ENCODE data around the gene PPP1R37.

Gene PPP1R37

DNA sequence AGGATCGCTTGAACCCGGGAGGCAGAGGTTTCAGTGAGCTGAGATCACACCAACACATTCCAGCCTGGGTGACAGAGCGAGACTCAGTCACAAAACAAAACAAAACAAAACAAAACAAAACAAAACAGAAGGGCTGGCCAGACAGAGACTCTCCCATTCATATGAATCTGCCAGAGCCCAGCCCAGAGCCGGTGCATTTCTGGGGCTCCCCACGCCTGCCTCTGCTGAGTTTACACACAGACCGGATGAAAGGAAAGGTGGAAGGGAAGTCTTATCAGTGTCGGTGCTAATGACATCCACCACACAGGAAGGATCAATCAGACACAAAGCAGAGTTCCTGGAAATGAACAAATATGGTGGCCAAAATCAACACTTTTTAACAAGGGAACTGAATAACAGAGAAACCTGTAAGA lies 78.2 kb downstream of the PPP1R37 start:
- TF ChIP-seq, protein P1, sequence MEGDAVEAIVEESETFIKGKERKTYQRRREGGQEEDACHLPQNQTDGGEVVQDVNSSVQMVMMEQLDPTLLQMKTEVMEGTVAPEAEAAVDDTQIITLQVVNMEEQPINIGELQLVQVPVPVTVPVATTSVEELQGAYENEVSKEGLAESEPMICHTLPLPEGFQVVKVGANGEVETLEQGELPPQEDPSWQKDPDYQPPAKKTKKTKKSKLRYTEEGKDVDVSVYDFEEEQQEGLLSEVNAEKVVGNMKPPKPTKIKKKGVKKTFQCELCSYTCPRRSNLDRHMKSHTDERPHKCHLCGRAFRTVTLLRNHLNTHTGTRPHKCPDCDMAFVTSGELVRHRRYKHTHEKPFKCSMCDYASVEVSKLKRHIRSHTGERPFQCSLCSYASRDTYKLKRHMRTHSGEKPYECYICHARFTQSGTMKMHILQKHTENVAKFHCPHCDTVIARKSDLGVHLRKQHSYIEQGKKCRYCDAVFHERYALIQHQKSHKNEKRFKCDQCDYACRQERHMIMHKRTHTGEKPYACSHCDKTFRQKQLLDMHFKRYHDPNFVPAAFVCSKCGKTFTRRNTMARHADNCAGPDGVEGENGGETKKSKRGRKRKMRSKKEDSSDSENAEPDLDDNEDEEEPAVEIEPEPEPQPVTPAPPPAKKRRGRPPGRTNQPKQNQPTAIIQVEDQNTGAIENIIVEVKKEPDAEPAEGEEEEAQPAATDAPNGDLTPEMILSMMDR (IDR thresholded peaks at IDR 0.05; ENCODE audit: low read depth, low read length, poor library complexity, severe bottlenecking): no peak
- TF ChIP-seq EZH2phosphoT487 (IDR thresholded peaks at IDR 0.05; ENCODE audit: borderline replicate concordance, low read length): no peak
- peaks cover 6% of the 10 kb centered on the region; the same call in 1 of the 2 replicates for H3K4me1 ChIP-seq (ENCODE audit: control insufficient read depth, low read length)
- H3K79me2 ChIP-seq (ENCODE audit: control insufficient read depth, low read length): peaks cover 14% of the 10 kb centered on the region
- no peaks in the 10 kb centered on the region for H3K9me3 ChIP-seq (ENCODE audit: control insufficient read depth, insufficient read depth, low read length)
- H3K4me3 ChIP-seq (ENCODE audit: low read length): no peak overlapping the region
- no peaks in the 10 kb centered on the region for H3K36me3 ChIP-seq (ENCODE audit: control insufficient read depth, low read length)
- no peak overlapping the region for H3K4me2 ChIP-seq (ENCODE audit: low read length)
- no peaks in the 10 kb centered on the region for H3F3A ChIP-seq (ENCODE audit: control insufficient read depth, insufficient read depth)
- no peaks in the 10 kb centered on the region for H3K27me3 ChIP-seq (ENCODE audit: control insufficient read depth, low read length)
- no peaks in the 10 kb centered on the region for H3K9me2 ChIP-seq (replicated peaks; ENCODE audit: control insufficient read depth, low read length)
- no peaks in the 10 kb centered on the region for H4K20me1 ChIP-seq (ENCODE audit: control insufficient read depth, insufficient read depth, low read depth, low read length)
- H3K27ac ChIP-seq (ENCODE audit: low read depth, low read length): no peak overlapping the region

DNA sequence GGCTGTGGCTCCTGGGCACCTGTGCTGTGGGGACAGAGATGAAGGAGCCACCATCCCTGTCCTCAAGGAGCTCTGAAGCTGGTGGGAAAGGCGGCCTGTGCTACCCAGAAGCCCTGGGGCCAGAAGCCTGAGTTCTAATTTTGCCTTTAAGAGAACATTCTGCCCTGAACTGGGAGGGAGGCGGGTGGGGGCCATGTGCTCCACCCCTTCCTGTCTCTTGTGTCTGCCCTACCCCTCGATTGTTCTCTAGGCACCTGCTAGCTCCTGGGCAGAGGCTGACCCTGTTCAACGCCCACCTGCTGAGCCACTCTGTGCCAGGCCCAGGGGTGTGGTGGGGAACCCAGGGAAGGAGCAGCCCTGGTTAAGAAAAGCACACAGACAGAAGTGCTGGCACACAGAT lies 79.2 kb downstream of the PPP1R37 start:
- TF ChIP-seq EZH2phosphoT487 (IDR thresholded peaks at IDR 0.05; ENCODE audit: borderline replicate concordance, low read length): no peak
- TF ChIP-seq, protein P1 (IDR thresholded peaks at IDR 0.05; ENCODE audit: low read depth, low read length, poor library complexity, severe bottlenecking): no peak
- Histone ChIP-seq H3K36me3 (ENCODE audit: control insufficient read depth, low read length) (no peaks in the 10 kb centered on the region), H3F3A (ENCODE audit: control insufficient read depth, insufficient read depth) (no peaks in the 10 kb centered on the region), H4K20me1 (ENCODE audit: control insufficient read depth, insufficient read depth, low read depth, low read length) (no peaks in the 10 kb centered on the region), H3K79me2 (ENCODE audit: control insufficient read depth, low read length) (peaks cover 23% of the 10 kb centered on the region), H3K4me3 (ENCODE audit: low read length) (no peak overlapping the region), H3K27me3 (ENCODE audit: control insufficient read depth, low read length) (no peaks in the 10 kb centered on the region), H3K9me2 (replicated peaks; ENCODE audit: control insufficient read depth, low read length) (no peaks in the 10 kb centered on the region), H3K4me1 (ENCODE audit: control insufficient read depth, low read length) (peaks cover 9% of the 10 kb centered on the region), H3K27ac (ENCODE audit: low read depth, low read length) (no peak overlapping the region), H3K4me2 (ENCODE audit: low read length) (no peak overlapping the region), H3K9me3 (ENCODE audit: control insufficient read depth, insufficient read depth, low read length) (no peaks in the 10 kb centered on the region)

DNA sequence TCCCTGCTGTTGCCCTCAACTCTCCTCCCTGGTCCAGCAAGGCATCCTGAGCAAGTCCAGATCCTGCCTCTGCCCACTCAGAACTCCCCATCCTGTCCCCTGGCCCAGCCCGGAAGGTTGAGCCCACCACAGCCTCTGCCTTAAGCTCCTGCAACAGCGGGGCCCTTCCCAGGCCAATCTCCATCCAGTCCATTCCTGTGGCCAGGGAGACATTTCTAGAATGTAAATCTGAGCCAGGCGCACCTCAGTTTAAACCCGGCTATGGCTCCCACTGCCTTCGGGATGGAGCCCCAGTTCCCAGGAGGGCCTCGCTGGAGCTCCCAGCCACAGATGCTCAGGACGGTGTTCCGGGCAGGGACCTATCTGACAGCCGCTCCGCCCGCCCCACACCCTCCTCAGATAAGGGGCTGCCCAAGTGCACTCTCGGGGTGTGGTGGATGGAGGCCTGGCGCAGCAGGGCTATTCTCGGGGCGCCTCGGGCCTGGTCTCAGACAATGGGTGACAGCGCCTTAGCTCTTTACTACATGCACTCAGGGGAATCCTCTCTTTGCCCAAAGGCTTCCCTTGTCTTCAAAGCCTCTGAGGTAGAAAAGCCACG lies 79.7 kb downstream of the PPP1R37 start:
- no peaks in the 10 kb centered on the region for H3K9me3 ChIP-seq (ENCODE audit: control insufficient read depth, insufficient read depth, low read length)
- no peak overlapping the region for H3K27ac ChIP-seq (ENCODE audit: low read depth, low read length)
- peaks cover 28% of the 10 kb centered on the region for H3K79me2 ChIP-seq (ENCODE audit: control insufficient read depth, low read length)
- H3K27me3 ChIP-seq (ENCODE audit: control insufficient read depth, low read length): no peaks in the 10 kb centered on the region
- H4K20me1 ChIP-seq (ENCODE audit: control insufficient read depth, insufficient read depth, low read depth, low read length): no peaks in the 10 kb centered on the region
- no peaks in the 10 kb centered on the region for H3F3A ChIP-seq (ENCODE audit: control insufficient read depth, insufficient read depth)
- no peak overlapping the region for H3K4me2 ChIP-seq (ENCODE audit: low read length)
- H3K4me3 ChIP-seq (ENCODE audit: low read length): no peak overlapping the region
- no peaks in the 10 kb centered on the region for H3K9me2 ChIP-seq (replicated peaks; ENCODE audit: control insufficient read depth, low read length)
- TF ChIP-seq, protein P1 (IDR thresholded peaks at IDR 0.05; ENCODE audit: low read depth, low read length, poor library complexity, severe bottlenecking): no peak
- TF ChIP-seq EZH2phosphoT487 (IDR thresholded peaks at IDR 0.05; ENCODE audit: borderline replicate concordance, low read length): no peak
- peaks cover 13% of the 10 kb centered on the region for H3K4me1 ChIP-seq (ENCODE audit: control insufficient read depth, low read length)
- no peaks in the 10 kb centered on the region for H3K36me3 ChIP-seq (ENCODE audit: control insufficient read depth, low read length)
